ENCODE measurements around the gene CTRB1. TPM values are rescaled to one million over a fixed set of nuclear protein-coding genes. Genes with fewer than 3 reads are reported as not detected.

Gene CTRB1
- total and polyA plus RNA-seq, 8 donors = 14,339 to 37,242 (median 26,434) TPM

DNA sequence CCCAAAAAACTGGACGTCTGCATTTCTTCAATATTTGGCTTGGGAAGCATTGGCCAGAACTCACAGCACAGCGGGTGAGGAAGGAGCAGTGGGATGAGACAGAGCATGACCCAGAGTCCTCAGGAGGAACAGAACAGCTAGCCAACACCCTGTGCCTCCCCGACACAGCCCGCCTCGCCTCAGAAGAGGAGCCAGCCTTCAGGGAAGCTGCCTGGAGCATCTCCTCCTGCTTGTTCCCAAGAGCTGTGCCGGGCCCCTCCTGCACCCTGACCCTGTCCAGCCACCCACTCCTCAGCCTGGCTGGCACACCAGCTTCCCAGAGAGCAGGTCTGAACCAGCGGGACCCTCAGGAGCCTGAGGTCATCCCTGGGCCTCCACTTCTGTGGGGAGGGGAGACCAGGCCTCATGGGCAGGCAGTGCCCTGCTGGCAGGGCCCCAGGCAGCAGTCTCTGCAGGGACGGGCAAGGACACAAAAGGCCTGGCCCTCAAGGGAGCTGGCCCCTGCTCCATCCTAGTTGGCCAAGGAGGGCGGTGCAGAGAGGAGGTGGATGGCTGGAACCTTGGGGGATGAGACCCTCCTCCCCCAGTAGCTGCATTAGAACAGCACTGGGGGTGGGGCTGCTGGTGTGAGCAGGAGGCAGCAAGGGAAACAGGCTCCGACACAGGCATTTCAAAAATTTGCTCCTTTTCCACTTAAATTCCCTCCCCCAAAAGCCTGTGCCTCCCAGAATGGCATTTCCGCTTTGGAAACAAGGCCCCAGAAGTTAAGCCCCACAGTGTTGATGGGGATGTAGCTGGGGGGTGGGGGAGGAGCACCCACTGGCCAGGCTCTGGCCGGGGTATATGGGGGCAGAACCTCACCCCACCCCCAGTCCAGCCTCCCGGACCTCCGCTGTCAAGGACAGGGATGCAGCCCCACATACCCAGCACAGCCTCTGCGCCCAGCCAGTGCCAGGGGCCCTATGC, 34.4 kb downstream of the CTRB1 start:
- no peak for ATAC-seq
- Histone ChIP-seq H3K9me3 (no peaks in the 10 kb centered on the region), H3K27me3 (no peaks in the 10 kb centered on the region), H3K27ac (peak overlapping the region in 1 of 4 donors; percentile 75), H3K36me3 (no peaks in the 10 kb centered on the region), H3K4me3 (no peak overlapping the region), H3K4me1 (peaks cover 16 to 34% (median 26%) of the 10 kb centered on the region in 3 donors)
- WGBS, 2 donors = 79 to 84% methylated on average over 15 of the region's 15 CpGs
- no peak for FAIRE-seq
- DNase-seq = peak in 3 of 6 donors; percentile 13 to 80 (median 60)
- intact Hi-C loops (cut with DNase I) = loop anchor here in 2 of 3 donors (10.0 kb wide), 1 partner anchor 52 kb away; no protein-coding TSS in a partner anchor
- TF ChIP-seq, protein P1, sequence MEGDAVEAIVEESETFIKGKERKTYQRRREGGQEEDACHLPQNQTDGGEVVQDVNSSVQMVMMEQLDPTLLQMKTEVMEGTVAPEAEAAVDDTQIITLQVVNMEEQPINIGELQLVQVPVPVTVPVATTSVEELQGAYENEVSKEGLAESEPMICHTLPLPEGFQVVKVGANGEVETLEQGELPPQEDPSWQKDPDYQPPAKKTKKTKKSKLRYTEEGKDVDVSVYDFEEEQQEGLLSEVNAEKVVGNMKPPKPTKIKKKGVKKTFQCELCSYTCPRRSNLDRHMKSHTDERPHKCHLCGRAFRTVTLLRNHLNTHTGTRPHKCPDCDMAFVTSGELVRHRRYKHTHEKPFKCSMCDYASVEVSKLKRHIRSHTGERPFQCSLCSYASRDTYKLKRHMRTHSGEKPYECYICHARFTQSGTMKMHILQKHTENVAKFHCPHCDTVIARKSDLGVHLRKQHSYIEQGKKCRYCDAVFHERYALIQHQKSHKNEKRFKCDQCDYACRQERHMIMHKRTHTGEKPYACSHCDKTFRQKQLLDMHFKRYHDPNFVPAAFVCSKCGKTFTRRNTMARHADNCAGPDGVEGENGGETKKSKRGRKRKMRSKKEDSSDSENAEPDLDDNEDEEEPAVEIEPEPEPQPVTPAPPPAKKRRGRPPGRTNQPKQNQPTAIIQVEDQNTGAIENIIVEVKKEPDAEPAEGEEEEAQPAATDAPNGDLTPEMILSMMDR (IDR thresholded peaks at IDR 0.05) = no peak

GRCh38 chr16:75254359-75254837, 35.6 kb downstream of the CTRB1 start:
- intact Hi-C loops (cut with DNase I) = loop anchor here in 2 of 3 donors (10.0 kb wide), 1 partner anchor 50 kb away; no protein-coding TSS in a partner anchor
- no peaks in the 10 kb centered on the region for H3K36me3 ChIP-seq
- DNase-seq = no peak
- peaks cover 4 to 23% (median 14%) of the 10 kb centered on the region in 3 donors for H3K4me1 ChIP-seq
- H3K4me3 ChIP-seq = no peak overlapping the region
- TF ChIP-seq, protein P1 (IDR thresholded peaks at IDR 0.05) = no peak
- no peaks in the 10 kb centered on the region for H3K9me3 ChIP-seq
- 79 to 81% methylated on average over 5 of the region's 5 CpGs for WGBS, 2 donors
- H3K27me3 ChIP-seq = no peaks in the 10 kb centered on the region
- no peak overlapping the region for H3K27ac ChIP-seq
- ATAC-seq = no peak
- FAIRE-seq = no peak

- no peaks in the 10 kb centered on the region for H3K9me3 ChIP-seq
- peak in 3 of 6 donors; percentile 16 to 73 (median 47) for DNase-seq
- H3K4me1 ChIP-seq = peaks cover 0 to 20% (median 6%) of the 10 kb centered on the region in 3 donors
- no peaks in the 10 kb centered on the region for H3K27me3 ChIP-seq
- H3K4me3 ChIP-seq = no peak overlapping the region
- intact Hi-C loops (cut with DNase I) = loop anchor here in 2 of 3 donors (10.0 kb wide), 1 partner anchor 49 kb away; no protein-coding TSS in a partner anchor
- no peak for FAIRE-seq
- no peaks in the 10 kb centered on the region for H3K36me3 ChIP-seq
- ATAC-seq = peak in 1 of 4 donors; percentile 3
- peak overlapping the region in 3 of 4 donors; percentile 6 to 57 (median 19) for H3K27ac ChIP-seq
- TF ChIP-seq, protein P1 (IDR thresholded peaks at IDR 0.05) = no peak
- 73 to 75% methylated on average over 12 of the region's 12 CpGs for WGBS, 2 donors
These were observed 37.3 kb downstream of the CTRB1 start for GRCh38 chr16:75256059-75256571.

GRCh38 chr16:75256696-75257343, 38.0 kb downstream of the CTRB1 start:
- H3K36me3 ChIP-seq = no peaks in the 10 kb centered on the region
- DNase-seq = peak in 3 of 6 donors; percentile 19 to 76 (median 40)
- WGBS, 2 donors = 60 to 69% methylated on average over 14 of the region's 14 CpGs
- H3K4me3 ChIP-seq = no peak overlapping the region
- no peaks in the 10 kb centered on the region for H3K27me3 ChIP-seq
- H3K27ac ChIP-seq = peak overlapping the region; percentile 6 to 57 (median 20)
- peak in 3 of 4 donors; percentile 16 to 59 (median 56) for ATAC-seq
- intact Hi-C loops (cut with DNase I) = loop anchor here in 2 of 3 donors (10.0 kb wide), 1 partner anchor 48 kb away; no protein-coding TSS in a partner anchor
- TF ChIP-seq, protein P1 (IDR thresholded peaks at IDR 0.05) = no peak
- H3K9me3 ChIP-seq = no peaks in the 10 kb centered on the region
- no peak for FAIRE-seq
- peaks cover 0 to 19% (median 6%) of the 10 kb centered on the region in 3 donors for H3K4me1 ChIP-seq
